T47D (cell line): Measurements from ENCODE around the gene RAB4A.
A peak's percentile ranks its signal among the peaks of the same experiment; 100 is the strongest.

Experiments
- DNase-seq, 2 experiments: peaks; one replicate each; pipeline versions ENCODE4 v3.0.0 to v3.0.0-alpha.2; 2011 to 2012; ENCODE audit warnings: low read depth in 1 of 2, low spot score in 1 of 2
- JUND ChIP-seq: IDR thresholded peaks from 2 replicates; pipeline ENCODE4 v1.6.1; 2012; ENCODE audit warnings: low read depth
- in situ Hi-C: cut with HindIII; loops from 2 replicates; pipeline ENCODE4 v1.10.0; 2016; ENCODE audit warnings: low sequenced_read_pairs, low pct_unique_long_range_greater_than_20kb

Gene RAB4A

DNA sequence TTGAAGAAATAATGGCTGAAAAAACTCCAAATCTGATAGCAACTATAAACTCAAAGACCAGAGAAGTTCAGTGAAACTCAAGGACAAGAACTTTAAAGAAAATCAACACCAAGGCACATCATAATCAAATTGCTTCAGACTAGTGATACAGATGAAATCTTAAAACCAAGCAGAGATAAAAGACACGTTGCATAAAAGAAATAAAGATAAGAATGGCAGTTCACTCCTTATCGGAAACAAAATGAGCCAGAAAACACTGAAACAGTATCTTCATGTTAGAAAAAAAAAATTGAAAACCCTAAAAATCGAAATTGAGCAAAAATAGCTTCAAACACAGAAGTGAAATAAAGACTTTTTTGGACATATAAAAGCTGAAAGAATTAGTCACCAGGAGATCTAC is 4.6 kb upstream of the RAB4A start:
- no peak for TF ChIP-seq JUND

DNA sequence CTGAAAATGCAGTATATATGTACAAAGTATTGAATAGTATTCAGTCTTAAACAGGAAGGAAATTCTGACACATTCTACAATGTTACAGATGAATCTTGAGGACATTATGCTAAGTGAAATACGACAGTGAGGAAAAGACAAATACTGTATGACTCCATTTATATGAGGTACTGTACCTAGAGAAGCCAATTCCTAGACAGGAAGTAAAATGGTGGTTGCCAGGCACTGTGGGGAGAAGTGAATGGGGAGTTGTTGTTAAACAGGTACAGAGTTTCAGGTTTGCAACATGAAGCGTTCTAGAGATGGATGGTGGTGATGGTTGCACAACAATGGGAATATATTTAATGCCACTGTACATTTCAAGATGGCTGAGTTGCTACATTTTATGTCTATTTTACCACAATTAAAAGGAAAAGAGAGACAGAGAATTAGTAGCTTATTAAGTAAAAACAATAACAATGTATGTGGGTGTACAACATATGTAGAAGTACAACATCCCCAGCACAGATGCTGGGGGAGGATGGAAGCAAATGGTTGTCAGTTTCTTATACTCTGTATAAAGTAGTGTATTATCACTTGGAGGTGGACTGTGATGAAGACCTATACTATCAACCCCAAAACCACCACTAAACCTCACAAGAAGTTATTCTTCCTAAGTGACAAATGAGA is 3.9 kb upstream of the RAB4A start:
- no peak for DNase-seq
- no peak for TF ChIP-seq JUND
- in situ Hi-C loops, result no loop called here

More for the DNA sequence above, 4.6 kb upstream of the RAB4A start:
- in situ Hi-C loops, result no loop called here
- no peak for DNase-seq

DNA sequence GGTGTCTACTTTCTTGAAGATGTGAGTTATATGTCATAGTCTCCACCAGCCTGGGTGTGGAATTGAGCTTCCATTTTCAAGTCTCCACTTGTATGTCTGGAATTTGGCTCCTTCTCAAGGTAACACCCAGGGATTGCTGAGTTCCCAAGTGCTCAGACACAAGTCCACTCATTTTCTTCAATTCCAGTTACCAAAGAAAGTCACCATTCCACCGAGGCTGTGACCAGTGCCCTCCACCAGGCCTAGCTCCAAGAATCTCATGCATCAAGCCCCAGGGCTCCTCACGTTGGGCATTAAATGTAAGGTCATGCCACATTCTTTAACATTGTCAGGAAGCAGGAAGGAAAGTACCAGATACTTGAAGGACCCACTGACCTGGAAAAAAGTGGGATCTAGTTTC is 2.4 kb upstream of the RAB4A start:
- in situ Hi-C loops, result no loop called here
- no peak for DNase-seq
- no peak for TF ChIP-seq JUND

DNA sequence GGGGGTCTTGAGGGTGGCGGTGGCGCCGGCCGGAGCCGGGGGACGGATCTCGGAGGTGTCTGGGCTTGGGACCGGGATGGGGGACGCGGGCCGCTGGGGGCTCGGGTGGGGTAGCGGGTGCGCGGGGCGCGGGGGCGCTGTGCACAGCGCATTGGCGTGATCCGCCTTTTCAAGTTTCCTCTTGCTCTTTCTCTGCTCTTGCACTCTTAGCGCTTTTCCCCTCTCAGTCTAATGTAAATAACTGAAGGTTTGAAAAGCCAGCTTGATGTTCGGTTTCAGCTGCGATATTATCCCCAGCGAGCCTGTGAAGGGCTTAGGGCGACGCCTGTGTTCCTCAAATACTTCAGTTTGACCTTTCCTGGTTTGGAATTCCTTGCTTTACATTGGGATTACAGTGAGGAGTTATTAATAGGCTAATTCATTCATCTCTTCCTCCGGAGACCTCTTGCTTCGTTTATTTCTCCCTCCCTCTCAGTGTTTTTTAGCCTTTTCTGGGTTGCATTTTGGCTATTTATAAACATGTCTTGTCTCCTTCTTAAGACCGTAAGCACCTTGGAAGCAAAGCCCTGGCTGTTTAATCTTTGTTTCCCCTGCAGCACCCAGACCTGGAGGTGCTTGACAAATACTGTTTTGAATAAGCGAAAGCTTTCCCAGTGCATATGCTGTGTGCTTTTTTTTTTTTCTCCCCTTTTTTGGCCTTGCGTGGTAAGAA is 693 bp downstream of the RAB4A start:
- peak in 1 of 2 experiments; percentile 56 for DNase-seq
- TF ChIP-seq JUND, result no peak
- in situ Hi-C loops, result no loop called here

DNA sequence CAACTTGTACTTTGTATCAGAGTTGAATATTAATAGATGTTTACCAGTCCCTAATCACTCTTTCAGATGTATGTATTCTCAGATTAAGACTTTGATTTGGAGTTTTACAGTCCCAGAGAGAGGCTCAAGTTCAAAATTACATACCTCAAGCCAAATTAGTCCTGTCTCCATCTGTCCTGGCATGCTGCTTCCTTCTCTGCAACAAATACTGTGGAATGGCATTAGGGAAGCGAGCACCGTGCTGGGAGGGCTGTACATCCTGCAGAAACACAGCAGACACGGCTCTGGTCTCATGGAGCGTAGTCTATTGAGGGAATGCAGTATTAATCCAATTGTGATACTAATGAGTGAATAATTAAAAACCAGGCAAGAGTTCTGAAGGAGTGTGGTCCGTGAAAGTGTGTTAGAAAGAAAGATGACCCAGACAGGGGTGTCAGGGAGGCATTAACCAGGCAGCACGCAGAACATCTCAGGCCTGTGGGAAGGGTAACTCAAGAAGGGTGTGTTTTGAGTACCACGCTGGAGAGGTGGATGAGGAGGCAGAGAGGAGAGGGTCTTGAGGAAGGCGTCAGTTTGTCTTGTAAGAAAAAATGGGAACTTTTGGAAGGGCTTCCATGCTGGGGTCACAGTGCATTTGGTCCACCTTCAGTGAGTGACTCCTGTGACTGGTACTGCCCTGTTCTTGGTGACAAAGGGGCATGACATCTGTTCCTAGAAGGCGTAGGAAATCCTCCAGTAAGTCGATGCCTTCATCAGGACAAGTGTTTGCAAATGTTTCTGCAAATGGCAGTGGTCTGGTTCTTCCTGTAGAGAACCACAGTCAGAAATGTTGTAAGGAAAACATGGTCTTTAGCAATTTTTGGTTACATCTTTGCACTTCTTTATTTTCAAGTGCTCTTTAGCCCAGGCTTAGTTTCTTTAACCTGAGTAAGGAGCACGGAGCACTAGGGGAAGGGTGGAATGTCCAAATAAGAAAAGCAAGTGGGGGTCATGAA is 1.6 kb downstream of the RAB4A start:
- in situ Hi-C loops, result no loop called here

DNA sequence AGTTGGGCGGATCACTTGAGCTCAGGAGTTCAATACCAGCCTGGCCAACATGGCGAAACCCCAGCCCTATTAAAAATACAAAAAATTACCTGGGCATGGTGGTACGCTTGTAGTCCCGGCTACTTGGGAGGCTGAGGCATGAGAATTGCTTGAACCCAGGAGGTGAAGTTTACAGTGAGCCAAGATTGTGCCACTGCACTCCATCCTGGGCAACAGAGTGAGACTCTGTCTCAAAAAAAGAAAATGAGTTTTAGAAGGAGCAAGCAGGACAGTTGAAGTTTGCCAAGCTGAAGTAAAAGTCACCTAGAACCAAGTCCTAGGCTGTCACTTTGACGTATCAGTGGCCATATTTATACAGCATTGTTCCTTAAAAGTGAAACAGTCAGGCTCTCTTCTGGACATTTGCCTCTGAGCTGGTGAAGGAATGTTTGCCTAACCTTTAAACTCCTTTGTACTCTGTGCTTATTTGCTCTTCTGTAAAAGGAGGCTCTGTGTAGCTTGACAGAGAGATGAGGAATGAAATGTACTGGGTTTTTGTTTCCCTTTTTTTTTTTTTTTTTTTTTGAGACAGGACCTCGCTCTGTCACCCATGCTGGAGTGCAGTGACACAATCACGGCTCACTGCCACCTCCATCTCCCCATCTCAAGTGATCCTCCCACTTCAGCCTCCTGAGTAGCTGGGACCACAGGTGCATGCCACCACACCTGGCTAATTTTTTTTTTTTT is 2.8 kb downstream of the RAB4A start:
- no peak for TF ChIP-seq JUND
- DNase-seq, result peak; percentile 35 to 83
- in situ Hi-C loops, result no loop called here

More for the DNA sequence above, 1.6 kb downstream of the RAB4A start:
- TF ChIP-seq JUND, result no peak
- peak in 1 of 2 experiments; percentile 14 for DNase-seq

DNA sequence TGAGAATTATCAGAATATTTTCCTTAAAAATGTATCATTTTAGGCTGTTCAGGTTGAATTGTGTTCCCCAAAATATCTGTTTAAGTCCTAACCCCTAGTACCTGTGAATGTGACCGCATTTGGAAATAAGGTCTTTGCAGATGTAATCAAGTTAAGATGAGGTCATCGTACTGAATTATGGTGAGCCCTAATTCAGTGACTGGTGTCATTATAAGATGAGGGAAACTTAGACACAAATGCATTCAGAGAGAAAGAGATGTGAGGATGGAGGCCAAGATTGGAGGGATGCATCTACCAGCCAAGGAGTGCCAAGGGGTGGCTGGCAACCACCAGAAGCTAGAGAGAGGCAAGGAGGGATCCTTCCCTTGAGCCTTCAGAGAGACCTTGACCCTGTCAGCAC is 4.1 kb downstream of the RAB4A start:
- in situ Hi-C loops, result no loop called here
- TF ChIP-seq JUND, result no peak
- no peak for DNase-seq

DNA sequence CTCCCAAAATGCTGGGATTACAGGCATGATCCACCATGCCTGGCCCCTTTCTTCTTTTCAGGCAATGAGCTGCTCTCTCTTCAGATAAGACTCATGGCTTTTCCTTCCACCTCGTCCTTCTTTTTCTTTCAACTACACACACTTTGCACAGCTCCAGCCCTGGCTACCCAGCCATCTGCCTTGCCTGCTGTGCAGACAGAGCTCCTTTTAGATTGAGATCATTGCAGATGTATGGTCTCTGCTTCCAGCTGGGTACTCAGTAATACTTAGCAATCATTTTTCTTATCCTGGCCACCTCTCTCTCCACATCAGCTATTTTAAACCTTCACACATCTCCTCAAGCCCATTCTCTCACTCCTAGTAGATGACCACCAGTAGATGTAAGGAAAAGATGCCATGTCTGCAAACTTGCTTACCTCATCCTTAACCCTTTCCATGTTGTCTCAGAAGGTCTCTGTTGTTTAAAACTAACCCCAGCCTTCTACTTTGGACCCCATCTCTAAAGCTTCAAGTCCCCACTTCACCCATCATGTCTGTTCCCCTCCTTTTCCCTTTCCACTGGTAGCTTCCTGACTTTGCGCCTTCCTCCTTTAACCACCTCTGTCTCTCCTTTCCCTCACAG is 7.3 kb downstream of the RAB4A start:
- no peak for TF ChIP-seq JUND
- no peak for DNase-seq
- in situ Hi-C loops, result no loop called here

DNA sequence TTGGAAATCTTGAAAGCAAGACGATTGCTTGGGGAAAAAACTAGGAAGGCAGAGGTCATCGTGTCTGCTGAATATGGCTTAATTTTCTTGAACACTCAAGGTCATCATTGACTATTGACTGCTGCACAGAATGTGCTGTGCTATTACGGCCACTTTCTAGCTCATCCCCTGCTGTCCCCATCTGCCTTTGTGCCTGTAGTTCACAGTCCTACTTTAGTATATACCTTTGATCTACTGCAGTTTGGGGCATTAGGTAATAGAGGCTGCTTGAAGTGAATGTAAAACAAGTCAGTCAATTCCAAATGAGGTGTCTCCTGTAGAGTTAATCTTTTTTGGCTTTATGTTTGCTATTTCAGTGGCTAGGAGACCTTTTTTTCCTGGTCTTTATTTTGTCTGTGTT is 8.3 kb downstream of the RAB4A start:
- TF ChIP-seq JUND, result no peak
- in situ Hi-C loops, result no loop called here
- no peak for DNase-seq

DNA sequence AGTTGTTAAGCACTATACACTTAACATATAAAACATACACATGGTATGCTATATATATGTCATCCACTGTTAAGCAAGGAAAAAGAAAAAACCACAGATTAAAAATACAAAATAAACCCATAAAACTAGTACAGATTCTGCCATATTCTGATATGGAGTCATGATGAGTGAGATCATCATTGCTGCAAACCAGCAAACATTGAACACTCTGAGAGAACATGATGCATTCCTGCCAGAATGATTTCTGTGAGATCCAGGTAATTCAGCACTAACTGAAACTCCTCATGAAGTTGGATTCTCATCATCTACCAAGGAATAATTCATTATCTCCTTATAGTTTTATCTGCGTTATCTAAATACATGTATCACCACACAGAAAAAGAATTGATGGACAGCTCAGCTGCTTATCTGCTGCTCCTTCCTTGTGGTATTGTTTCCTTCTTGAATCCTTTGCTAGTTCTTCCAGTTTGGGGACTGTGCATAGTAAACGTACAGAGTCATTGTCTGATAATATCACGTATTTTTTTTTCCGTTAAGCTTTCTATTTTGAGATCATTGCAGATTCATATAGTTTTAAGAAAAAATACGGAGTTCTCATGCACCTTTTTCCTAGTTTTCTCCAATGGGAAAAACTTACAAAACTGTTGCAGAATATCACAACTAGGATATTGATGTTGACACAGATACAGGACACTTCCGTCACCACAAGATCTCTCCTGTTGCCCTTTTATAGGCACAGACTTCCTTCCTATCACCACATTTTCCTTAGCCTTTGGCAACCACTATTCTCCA is 9.3 kb downstream of the RAB4A start:
- TF ChIP-seq JUND, result no peak
- in situ Hi-C loops, result no loop called here
- DNase-seq, result peak in 1 of 2 experiments; percentile 43

DNA sequence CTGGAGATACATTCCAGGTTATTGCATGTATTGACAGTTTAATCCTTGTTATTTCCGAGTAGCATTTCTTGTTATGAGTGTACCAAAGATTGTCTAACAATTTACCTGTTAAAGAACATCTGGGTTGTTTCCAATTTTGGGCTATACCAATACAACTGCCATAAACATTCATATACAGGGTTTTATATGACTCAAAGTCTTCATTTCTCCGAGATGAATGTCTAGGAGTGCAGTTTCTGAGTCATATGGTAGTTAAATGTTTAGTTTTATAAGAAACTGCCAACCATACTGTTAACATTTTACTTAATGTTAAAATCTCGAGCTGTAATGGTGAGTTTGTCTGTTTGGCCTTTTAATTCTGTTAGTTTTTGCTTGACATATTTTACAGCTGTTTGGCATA is 10.0 kb downstream of the RAB4A start:
- DNase-seq, result no peak
- in situ Hi-C loops, result no loop called here
- no peak for TF ChIP-seq JUND
